C4-2B (cell line): ENCODE measurements around the gene HS3ST5.

Experiments
- H3K27ac ChIP-seq: fragments of 450-650 bp; 2 replicates; pipeline ENCODE4 v1.5.1; 2017
- CTCF ChIP-seq: fragments of 450-650 bp; conservative IDR thresholded peaks from 2 replicates; pipeline ENCODE4 v1.5.1; 2017; ENCODE audit warnings: mild to moderate bottlenecking
- ZFX ChIP-seq: fragments of 450-650 bp; IDR thresholded peaks from 2 replicates; pipeline ENCODE4 v1.6.1; 2017

HS3ST5 gene

GRCh38 chr6:114092943-114093342 lies 249.9 kb downstream of the HS3ST5 start:
- no peak overlapping the region for H3K27ac ChIP-seq
- TF ChIP-seq ZFX (no peak), CTCF (no peak)

GRCh38 chr6:114090626-114091025 lies 252.2 kb downstream of the HS3ST5 start:
- no peak overlapping the region for H3K27ac ChIP-seq

GRCh38 chr6:114087496-114087895 lies 255.3 kb downstream of the HS3ST5 start:
- TF ChIP-seq ZFX (no peak), CTCF (no peak)
- H3K27ac ChIP-seq: no peak overlapping the region

More at GRCh38 chr6:114090626-114091025, 252.2 kb downstream of the HS3ST5 start:
- TF ChIP-seq CTCF: no peak
- TF ChIP-seq ZFX: no peak

- TF ChIP-seq CTCF: no peak
- TF ChIP-seq ZFX: no peak
- H3K27ac ChIP-seq: no peak overlapping the region
Measured at GRCh38 chr6:114085211-114085610, 257.6 kb downstream of the HS3ST5 start.

- H3K27ac ChIP-seq: no peak overlapping the region
- TF ChIP-seq CTCF: no peak
- no peak for TF ChIP-seq ZFX
Measured at GRCh38 chr6:114084327-114084890, 258.4 kb downstream of the HS3ST5 start.

GRCh38 chr6:114083251-114083650 lies 259.6 kb downstream of the HS3ST5 start:
- TF ChIP-seq ZFX (no peak), CTCF (no peak)
- no peak overlapping the region for H3K27ac ChIP-seq

- H3K27ac ChIP-seq: no peak overlapping the region
- TF ChIP-seq CTCF: no peak
- no peak for TF ChIP-seq ZFX
Measured at GRCh38 chr6:114081730-114082129, 261.1 kb downstream of the HS3ST5 start.
